Ovary (tissue), 9 donors: ENCODE measurements around the gene NPTXR. TPM values are rescaled to one million over a fixed set of nuclear protein-coding genes. Genes with fewer than 3 reads are reported as not detected.

Experiments used
- DNase-seq, 5 donors: peaks; one replicate each; pipeline ENCODE4 v3.0.0-alpha.2; 2019 to 2020
- H3K27ac ChIP-seq, 2 donors: fragments of 200-600 bp; one replicate each; pipeline versions ENCODE4 v1.5.1 to v1.8.0; 2019 to 2022
- H3K27me3 ChIP-seq: fragments of 200-600 bp; one replicate; pipeline ENCODE4 v1.8.0; 2022
- H3K36me3 ChIP-seq: fragments of 200-600 bp; sonication (generic); one replicate; pipeline ENCODE4 v1.5.1; 2019
- H3K4me1 ChIP-seq: one replicate; pipeline ENCODE4 v1.8.1; 2013; ENCODE audit warnings: mild to moderate bottlenecking, moderate library complexity; ENCODE audit not compliant: insufficient read depth
- H3K4me3 ChIP-seq: fragments of 200-600 bp; sonication (generic); one replicate; pipeline ENCODE4 v1.5.1; 2017
- H3K9me3 ChIP-seq, 2 donors: fragments of 200-600 bp in 1 of 2; sonication (generic) in 1 of 2; one replicate each; pipeline versions ENCODE4 v1.5.1 to v1.8.1; 2013 to 2019; ENCODE audit warnings: mild to moderate bottlenecking in 1 of 2, moderate library complexity in 1 of 2
- CTCF ChIP-seq, 3 donors: fragments of 450-650 bp in 2 of 3; fragments of 200-600 bp in 1 of 3; IDR thresholded peaks; one replicate each; pipeline versions ENCODE4 v1.5.1 to v1.8.0; 2016 to 2022; ENCODE audit warnings: antibody characterized with exemption in 3 of 3, mild to moderate bottlenecking in 1 of 3
- EP300 ChIP-seq: sonication (generic); formaldehyde crosslinking; IDR thresholded peaks from one replicate; pipeline ENCODE4 v1.6.1; 2017; ENCODE audit warnings: antibody characterized with exemption
- POLR2A ChIP-seq: fragments of 450-650 bp; IDR thresholded peaks from one replicate; pipeline ENCODE4 v1.6.1; 2017; ENCODE audit warnings: antibody characterized with exemption, mild to moderate bottlenecking, moderate library complexity
- WGBS, 3 donors: extraction: QIAGEN DNeasy Blood & Tissue Kit in 1 of 3; methylation state at CpG; one replicate each; pipeline versions ENCODE4 v1.1.5 to v1.1.7; 2013 to 2017; 5-methylcytosine and 5-hydroxymethylcytosine counted together
- intact Hi-C, 4 donors: fragments of 100-400 bp; cut with DNase I; formaldehyde crosslinking; loops; one replicate each; pipeline versions ENCODE4 v1.11.0 to v1.15.1; 2022 to 2023
- polyA plus RNA-seq, 2 donors: library from polyadenylated mRNA; stranded (reverse); fragments of 200-250 nt in 1 of 2; fragments of 350-450 nt in 1 of 2; fragmentation: Illumina TruSeq in 1 of 2; extraction: RNeasy Lipid Tissue Mini Kit (QIAGEN cat#74804) in 1 of 2; gene quantifications; one replicate each; pipeline ENCODE4 v1.2.3, GENCODE V29; 2013 to 2014
- total RNA-seq, 7 donors: library from RNA; depleted of rRNA in 2 of 7; stranded (reverse); fragments of >200 nt in 2 of 7; fragmentation: NEBNext Ultra II Directional in 3 of 7; extraction: Animal tissue kit (Norgen Biotek cat#: 25700) in 3 of 7; gene quantifications; one replicate each; pipeline versions ENCODE4 v1.1.0 to v1.2.4, GENCODE V29; 2016 to 2023
- donor health status: DM: no; HTN: no; CAD: no; lungs with moderate emphysema.
- donor health status: DM: no; HTN: no; CAD: no.
- donor health status: Bipolar disorder and iron deficiency.
- donor health status: DM: yes; HTN: yes; CAD: no.
- donor health status: DM: no; HTN: no; CAD: no.
- donor health status: DM: yes; HTN: yes; CAD: no.

NPTXR gene
- total and polyA plus RNA-seq, 9 donors, result 5.2 to 23.1 (median 14.9) TPM

- WGBS, 3 donors, result 50 to 54% (median 52%) methylated on average over 15 of the region's 15 CpGs
- Histone ChIP-seq H3K4me3 (no peak overlapping the region), H3K27ac (no peak overlapping the region), H3K27me3 (no peaks in the 10 kb centered on the region), H3K4me1 (no peaks in the 10 kb centered on the region), H3K9me3 (no peaks in the 10 kb centered on the region), H3K36me3 (no peaks in the 10 kb centered on the region)
- TF ChIP-seq EP300, result no peak
- no peak for TF ChIP-seq CTCF (IDR thresholded peaks at IDR 0.05)
- TF ChIP-seq POLR2A, result no peak
- intact Hi-C loops, result no loop called here
- no peak for DNase-seq
Observed at GRCh38 chr22:38850941-38851849, 7.4 kb upstream of the NPTXR start.

DNA sequence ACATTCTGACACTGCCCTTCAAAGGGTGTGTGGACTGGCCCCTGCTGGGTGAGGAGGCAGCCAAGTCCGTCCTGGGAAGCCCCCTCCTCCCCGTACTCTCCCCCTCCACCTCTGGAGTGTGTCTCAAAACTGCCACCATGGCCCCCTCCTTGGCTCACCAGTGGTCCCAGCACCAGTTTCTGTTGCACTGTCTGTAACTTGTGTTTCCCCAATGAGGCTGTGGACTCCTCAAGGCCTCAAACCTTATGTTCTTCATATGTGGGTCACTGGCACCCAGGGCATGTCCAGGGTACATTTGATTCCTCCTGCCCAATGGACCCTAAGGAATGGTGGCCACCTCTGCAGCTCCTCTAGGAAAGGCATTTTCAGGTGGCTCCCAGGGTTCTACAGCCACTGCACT, 6.6 kb upstream of the NPTXR start:
- intact Hi-C loops, result no loop called here

DNA sequence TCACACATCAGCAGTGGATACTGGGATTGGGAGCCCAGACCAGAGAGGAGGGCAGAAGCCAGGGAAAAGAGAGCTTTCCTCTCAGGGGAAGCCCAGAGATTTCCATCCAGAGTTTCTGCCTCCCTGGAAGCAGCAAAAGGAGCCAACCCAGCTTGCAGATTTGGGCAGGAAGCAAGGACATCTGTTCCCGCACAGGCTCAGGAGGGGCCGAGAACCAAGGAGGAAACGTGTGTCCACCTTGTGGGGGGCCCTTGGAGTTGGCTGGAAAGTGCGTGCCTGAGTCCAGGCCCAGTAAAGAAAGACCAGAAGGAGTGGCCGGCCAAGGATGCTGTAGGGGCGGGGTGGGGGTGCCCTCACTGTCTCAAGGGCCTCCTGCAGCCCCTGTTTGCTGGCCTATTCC, 6.0 kb upstream of the NPTXR start:
- Histone ChIP-seq H3K27me3 (no peaks in the 10 kb centered on the region), H3K4me3 (no peak overlapping the region), H3K36me3 (no peaks in the 10 kb centered on the region), H3K9me3 (no peaks in the 10 kb centered on the region), H3K4me1 (no peaks in the 10 kb centered on the region), H3K27ac (no peak overlapping the region)
- no peak for DNase-seq
- 42 to 54% (median 49%) methylated on average over 6 of the region's 6 CpGs for WGBS, 3 donors
- intact Hi-C loops, result loop anchor here in 2 of 4 donors (5.0 to 10.0 kb wide), 2 partner anchors 75 to 78 kb away; no protein-coding TSS in a partner anchor
- no peak for TF ChIP-seq POLR2A
- no peak for TF ChIP-seq EP300
- TF ChIP-seq CTCF (IDR thresholded peaks at IDR 0.05), result no peak

More for the DNA sequence above, 6.6 kb upstream of the NPTXR start:
- Histone ChIP-seq H3K9me3 (no peaks in the 10 kb centered on the region), H3K36me3 (no peaks in the 10 kb centered on the region), H3K27me3 (no peaks in the 10 kb centered on the region), H3K4me1 (no peaks in the 10 kb centered on the region), H3K27ac (no peak overlapping the region), H3K4me3 (no peak overlapping the region)
- DNase-seq, result no peak
- TF ChIP-seq POLR2A (no peak), EP300 (no peak), CTCF (IDR thresholded peaks at IDR 0.05) (no peak)
- 54 to 66% (median 63%) methylated on average over 2 of the region's 2 CpGs for whole genome bisulfite sequencing, 3 donors

GRCh38 chr22:38846412-38846811, 2.6 kb upstream of the NPTXR start:
- 76 to 91% (median 80%) methylated on average over 1 of the region's 1 CpG for WGBS, 3 donors
- Histone ChIP-seq H3K9me3 (no peaks in the 10 kb centered on the region), H3K4me1 (no peaks in the 10 kb centered on the region), H3K27me3 (no peaks in the 10 kb centered on the region), H3K36me3 (no peaks in the 10 kb centered on the region), H3K4me3 (no peak overlapping the region), H3K27ac (no peak overlapping the region)
- intact Hi-C loops, result loop anchor here in 2 of 4 donors (5.0 to 10.0 kb wide), 2 partner anchors 72 to 74 kb away; no protein-coding TSS in a partner anchor
- DNase-seq, result no peak
- TF ChIP-seq CTCF (IDR thresholded peaks at IDR 0.05) (no peak), EP300 (no peak), POLR2A (no peak)
